NOMO-1 treated with DMSO at 0.1 percent for 48 hours (cell line): Measurements from ENCODE around the gene PIGA.
A peak's percentile ranks its signal among the peaks of the same experiment; 100 is the strongest.

Experiments used
- DNase-seq: peaks from one replicate; lab custom pipeline; 2025; ENCODE audit not compliant: unreplicated experiment; lab: John Stamatoyannopoulos, UW

Gene PIGA, protein sequence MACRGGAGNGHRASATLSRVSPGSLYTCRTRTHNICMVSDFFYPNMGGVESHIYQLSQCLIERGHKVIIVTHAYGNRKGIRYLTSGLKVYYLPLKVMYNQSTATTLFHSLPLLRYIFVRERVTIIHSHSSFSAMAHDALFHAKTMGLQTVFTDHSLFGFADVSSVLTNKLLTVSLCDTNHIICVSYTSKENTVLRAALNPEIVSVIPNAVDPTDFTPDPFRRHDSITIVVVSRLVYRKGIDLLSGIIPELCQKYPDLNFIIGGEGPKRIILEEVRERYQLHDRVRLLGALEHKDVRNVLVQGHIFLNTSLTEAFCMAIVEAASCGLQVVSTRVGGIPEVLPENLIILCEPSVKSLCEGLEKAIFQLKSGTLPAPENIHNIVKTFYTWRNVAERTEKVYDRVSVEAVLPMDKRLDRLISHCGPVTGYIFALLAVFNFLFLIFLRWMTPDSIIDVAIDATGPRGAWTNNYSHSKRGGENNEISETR

GRCh38 chrX:15335135-15336022 lies at the start of gene PIGA:
Gene PIGA (minus strand): TSS chrX:15335523. CDS start chrX:15331930, 3,593 bp downstream.
- DNase-seq = peak; percentile 93

DNA sequence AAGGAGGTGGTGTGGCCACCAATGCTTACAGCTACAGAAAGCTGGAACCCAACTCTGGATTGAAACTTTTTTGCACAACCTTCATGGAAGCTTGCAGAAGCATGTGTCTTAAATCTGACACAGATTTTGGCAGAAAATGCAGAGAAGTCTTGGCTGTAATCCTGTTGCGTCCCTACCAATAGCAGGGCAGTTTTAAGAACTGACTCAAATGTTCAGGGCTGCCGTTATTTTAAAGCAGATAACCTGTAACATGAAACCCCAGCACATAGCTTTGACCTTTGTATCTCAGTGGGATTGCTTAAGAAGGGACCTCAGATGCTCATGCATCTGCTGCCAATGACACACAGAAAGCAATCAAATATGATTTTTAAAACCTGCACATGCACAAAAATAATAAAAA lies 49.0 kb upstream of the PIGA start, which contains the start of gene VEGFD:
Gene VEGFD, minus strand, starts transcription at position 110 of the 400 bp plus-strand sequence. CDS start 467 bp downstream, outside the sequence.
- DNase-seq = no peak

DNA sequence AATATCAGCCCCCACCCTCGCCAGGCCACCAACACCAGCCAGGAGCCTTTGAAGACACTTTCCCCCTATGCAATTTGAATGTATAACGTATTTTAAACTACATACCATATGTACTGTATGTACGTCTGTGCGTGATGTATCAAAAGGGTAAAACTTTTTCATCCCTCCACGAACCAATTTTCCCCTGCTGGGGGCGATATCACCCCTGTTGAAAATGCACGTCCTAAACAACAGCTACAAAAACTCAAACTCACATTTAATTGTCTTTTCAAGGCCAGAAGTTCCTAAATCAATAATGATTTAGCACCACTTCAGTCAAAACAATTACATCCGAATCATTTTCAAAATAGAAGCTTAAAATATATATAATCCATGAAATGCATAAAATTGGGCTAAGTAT lies 47.5 kb upstream of the PIGA start:
- no peak for DNase-seq

DNA sequence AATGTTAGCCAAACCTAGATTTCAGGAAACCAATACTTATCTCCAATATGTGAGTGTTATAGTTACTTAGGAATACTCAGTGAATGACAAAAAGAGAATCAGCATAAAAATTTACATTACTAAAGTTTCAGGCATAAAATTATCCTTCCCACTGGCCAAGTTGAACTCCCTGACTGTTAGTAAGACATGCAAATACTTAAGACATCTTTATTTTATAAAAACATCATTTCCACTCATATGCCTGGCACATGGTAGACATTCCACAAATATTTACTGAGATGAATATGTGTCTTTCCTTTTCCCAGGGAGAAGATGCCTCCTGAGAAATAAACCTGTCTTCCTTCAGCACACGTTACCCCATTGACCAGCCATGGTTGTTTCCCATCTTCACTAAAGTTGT lies 41.6 kb upstream of the PIGA start:
- no peak for DNase-seq

- no peak for DNase-seq
Observed at GRCh38 chrX:15373976-15374375, 38.7 kb upstream of the PIGA start.

DNA sequence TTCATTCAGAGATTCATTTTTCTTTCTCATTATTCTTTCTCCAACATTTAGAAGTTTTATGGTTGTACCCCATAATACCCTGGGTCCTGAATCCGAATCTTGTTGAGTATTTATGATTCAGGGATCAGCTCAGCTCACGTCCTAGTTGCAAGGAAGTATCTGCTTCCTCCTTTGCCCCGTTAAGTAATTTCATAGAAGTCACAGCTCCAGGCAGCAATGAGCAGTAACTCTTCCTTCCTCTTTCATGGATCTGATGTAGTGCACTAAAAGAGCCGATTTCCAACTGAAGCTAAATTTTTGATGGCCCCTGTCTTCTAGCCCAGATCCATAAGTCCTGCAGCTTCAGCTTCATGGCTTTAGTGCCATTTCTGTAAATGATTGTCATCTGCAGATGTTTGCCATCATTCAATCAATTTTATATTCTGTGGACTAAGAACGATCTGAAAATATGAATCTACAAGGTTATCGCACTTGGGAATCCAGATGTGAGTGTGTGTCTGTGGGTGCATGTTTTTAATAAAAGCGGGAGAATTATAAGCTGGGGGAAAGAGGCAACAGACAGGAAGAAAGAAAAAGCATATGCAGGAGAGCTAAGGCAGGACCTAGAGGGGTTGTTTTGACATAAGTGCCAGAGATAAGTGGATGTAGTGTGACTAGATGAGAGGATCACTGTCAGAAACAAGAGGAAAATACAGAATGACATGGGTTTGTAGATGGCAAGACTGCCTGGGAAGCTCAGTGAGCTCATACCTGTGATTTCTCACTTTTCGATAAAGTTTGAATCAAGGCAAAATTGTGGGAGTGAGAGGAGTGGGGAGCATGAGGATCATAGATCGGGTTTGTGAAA lies 31.4 kb upstream of the PIGA start:
- peak; percentile 80 for DNase-seq

DNA sequence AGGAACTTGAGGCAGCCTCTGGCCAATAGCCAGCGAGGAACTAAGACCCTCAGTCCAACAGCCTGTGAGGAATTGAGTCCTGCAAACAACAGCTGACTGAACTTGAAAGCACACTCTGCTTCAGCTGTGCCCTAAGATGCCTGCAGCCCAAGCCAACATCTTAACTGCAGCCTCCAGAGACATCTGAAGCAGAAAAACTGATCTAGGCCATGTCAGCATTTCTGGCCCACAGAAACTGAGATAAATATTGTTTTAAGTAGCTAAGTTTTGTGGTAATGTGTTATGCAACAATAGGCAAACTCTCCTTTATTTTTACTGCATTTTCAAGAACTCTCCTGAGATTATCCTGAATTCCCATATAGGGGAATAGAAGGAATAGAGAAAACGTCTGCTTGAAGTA lies 24.4 kb upstream of the PIGA start:
- no peak for DNase-seq

GRCh38 chrX:15358533-15358932 lies 23.2 kb upstream of the PIGA start:
- no peak for DNase-seq

- peak; percentile 37 for DNase-seq
Observed at GRCh38 chrX:15356444-15356843, 21.1 kb upstream of the PIGA start.

DNA sequence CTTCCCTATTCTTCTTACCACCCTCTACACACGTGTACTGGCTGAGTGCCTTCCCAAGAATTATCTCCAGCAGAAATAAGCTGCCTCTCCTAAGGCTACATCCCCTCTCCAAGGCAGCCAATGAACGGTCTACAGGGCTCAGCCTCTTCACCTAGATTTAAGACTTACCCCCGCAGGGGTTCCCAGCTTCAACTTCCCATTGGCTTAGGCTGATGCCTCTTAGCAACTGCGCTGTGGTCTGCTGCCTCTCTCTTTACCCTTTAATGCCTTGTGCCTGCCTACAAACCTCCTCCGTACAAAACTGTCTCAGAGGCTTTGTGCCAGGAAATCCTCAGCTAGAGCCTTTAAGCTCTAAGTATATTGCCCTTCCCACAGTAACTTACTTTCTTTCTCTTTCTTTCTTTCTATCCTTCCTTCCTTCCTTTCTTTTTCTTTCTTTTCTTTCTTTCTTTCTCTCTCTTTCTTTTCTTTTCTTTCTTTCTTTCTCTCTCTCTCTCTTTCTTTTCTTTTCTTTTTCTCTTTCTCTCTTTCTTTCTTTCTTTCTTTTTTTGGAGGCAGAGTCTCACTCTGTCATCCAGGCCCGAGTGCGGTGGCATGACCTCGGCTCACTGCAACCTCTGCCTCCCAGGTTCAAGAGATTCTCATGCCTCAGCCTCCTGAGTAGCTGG lies 15.1 kb upstream of the PIGA start:
- DNase-seq = no peak

DNA sequence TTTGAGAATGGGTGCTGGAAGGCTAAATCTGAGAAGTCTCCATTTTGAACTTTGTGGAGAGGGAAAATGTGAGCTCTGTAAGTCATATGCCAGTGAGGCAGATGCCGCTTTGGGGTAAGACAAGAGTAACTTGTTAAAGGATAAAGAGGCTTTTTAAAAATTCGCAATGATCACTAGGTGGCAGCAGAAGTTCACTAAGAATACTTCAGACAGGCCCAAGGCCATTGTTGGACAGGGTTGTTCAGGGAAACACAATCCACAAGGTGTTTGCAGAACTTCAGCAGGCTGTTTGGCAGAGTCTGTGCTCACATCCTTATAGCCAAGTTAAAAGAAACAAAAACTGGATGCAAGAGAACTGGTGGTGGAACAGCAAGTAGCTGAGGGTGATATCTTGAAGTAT lies 13.7 kb upstream of the PIGA start:
- DNase-seq = peak; percentile 46

GRCh38 chrX:15345976-15346375 lies 10.7 kb upstream of the PIGA start:
- no peak for DNase-seq

- DNase-seq = no peak
Observed at GRCh38 chrX:15344106-15344505, 8.8 kb upstream of the PIGA start.

DNA sequence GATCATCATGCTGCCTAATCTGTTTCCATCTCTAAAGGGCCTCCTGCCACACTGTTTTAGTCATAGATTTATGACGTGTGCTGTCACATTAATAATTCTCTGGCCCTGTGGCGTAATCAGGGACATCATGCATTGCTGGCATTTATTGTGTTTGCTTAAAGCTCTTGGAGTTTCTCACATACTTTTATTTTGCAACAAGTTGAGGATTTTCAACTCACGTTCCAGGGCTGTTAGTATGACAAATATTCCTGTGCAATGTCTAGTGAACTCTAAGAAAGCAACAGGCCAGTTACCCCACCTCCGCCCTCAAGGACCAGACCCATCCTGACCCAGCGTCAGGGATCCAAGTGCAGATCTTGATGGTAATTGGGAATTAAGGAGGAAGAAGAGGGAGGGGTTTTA lies 7.8 kb upstream of the PIGA start:
- DNase-seq = peak; percentile 34

DNA sequence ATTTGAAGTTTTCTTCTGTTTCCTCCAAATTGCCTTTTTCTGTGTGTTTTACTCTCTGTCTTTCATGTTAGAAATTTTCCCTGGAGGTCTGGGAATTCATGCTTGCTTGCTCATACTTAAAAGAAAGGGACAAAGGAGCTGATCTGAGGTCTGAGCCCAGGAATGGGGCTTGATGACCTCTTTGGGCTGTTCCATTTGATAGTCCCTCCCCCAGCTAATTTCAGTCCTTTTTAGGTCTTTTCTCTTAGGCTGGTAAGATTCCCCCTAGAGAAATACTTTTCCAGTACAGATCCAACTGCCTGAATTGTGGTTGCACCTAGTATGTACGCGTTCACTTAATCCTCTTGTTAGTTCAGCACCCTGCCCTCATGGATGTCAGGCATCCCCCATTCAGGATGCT lies 5.5 kb upstream of the PIGA start:
- no peak for DNase-seq

DNA sequence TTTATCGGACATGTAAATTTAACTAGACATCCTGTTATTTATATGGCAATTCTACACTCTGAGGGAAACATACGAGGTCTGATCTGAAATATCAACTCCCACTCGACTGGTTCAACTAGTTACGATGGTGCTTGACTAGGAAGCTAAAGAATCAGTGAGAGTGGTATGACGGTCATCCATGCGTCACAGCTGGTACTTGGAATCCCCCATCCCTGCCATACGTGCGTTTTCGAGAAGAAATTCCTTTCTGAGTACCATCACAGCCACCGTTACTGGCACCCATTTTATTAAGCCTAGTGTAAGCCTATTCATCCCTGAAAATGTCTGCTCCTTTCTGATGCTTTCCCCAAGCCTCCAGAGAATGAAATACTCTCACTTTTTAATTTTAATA lies 695 bp upstream of the PIGA start:
- DNase-seq = no peak

GRCh38 chrX:15334561-15334960 lies 762 bp downstream of the PIGA start:
- no peak for DNase-seq

GRCh38 chrX:15328821-15329220 lies 6.5 kb downstream of the PIGA start:
- DNase-seq = no peak

DNA sequence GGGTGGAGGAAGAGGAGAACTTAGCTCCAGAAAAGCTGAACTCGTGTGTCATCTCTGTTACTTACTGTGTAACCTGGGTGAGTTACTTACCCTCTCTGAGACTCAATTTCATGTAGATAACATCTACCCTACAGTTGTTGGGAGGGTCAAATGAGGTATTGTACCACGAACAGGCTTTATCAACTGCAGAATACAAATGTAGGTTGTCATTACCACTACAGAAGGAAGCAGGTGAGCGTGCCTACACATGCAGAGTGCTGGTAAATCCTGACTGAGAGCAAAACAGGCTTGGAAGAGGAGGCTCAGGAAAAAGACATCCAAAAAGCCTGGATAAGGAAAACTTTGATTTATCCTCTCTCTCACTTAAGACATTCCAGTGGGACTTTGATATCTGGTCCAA lies 7.2 kb downstream of the PIGA start:
- no peak for DNase-seq

DNA sequence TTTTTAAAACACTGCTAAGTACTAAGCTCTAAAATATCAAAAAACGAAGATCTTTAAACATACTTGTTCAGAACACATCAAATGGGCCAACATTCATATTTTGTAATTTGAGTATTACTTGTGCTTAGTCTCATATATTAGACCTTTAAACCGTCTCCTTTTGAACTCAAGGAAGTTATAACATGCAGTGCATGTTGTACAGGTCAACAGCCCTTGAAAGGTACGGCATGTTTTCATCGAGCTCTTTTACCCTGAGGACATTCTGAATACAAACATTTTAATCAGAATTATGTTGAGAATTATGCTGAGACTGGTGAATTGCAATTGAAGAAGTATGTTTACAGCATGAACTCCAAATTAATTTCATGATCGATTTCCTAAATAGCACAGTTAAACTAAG lies 12.9 kb downstream of the PIGA start:
- DNase-seq = no peak
